GM19025 (cell line): ENCODE data around the gene ZNF423.

ENCODE experiments used
- ATAC-seq: cut with Tn5 transposase; IDR thresholded peaks from one replicate; pipeline ENCODE4 v1.9.1; 2021; ENCODE audit warnings: mild to moderate bottlenecking, low read depth, moderate library complexity; ENCODE audit not compliant: unreplicated experiment

Gene ZNF423

GRCh38 chr16:49760815-49761214 lies 95.1 kb downstream of the ZNF423 start:
- no peak for ATAC-seq

- ATAC-seq: no peak
Measured at GRCh38 chr16:49757559-49758069, 98.3 kb downstream of the ZNF423 start.

GRCh38 chr16:49756775-49757558 lies 98.9 kb downstream of the ZNF423 start:
- ATAC-seq: no peak

DNA sequence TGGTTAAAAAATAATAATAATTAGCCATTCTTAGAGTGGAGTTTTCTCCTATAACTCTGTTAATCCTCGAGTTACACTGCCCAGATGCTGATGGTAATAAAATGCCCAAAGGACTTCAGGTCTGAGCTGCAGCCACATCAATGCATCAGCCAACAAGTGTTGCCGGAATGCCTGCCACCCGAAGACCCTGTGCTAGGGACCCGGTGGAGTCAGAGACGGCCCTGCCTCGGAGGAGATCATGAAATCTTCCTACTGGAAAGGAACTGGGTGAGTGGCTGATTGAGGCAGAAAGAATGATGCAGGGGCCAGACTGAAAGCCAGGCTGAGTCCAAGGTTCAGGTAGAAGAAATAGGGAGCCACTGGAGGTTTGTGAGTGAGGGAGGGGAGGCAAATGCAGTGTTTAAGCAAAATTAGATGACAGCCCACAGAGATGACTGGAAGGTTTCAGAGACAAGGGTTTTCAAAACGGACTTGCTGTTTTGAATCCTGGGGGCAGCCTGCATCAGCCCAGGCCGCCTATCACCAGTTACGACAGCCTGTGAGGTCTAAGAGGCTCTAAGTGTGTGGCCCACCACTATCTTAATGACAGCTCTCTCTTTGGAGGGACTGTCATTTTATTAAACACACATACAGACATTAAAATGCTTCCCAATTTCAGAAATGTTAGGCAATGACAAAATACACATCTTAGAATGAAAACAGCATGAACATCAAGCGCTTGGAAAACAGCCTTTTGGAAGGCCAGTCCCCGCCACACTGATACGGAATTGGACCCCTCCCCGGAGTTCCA lies 100.0 kb downstream of the ZNF423 start:
- no peak for ATAC-seq

GRCh38 chr16:49755313-49755620 lies 100.6 kb downstream of the ZNF423 start:
- no peak for ATAC-seq

GRCh38 chr16:49754495-49755312 lies 101.2 kb downstream of the ZNF423 start:
- no peak for ATAC-seq

- ATAC-seq: no peak
Measured at GRCh38 chr16:49750341-49751000, 105.4 kb downstream of the ZNF423 start.

DNA sequence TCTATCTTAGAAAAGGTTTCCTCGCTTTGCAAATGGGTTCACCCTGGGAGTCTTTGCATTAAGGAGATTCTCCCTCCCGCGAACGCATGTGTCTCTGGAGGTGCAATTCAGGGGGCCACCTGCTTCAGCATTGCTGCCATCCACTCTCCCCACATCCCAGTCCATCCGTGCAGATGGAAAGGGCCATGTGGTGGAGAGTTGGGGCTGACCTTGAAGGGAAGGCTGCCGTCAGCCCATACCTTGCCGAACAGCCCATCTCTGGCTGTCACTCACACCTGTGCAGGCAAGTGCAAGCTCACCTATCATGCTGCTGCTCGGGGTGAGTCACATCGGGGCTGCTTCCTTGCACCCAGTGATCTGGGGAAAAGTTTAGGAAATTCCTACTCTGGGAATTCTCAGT lies 106.1 kb downstream of the ZNF423 start:
- no peak for ATAC-seq

DNA sequence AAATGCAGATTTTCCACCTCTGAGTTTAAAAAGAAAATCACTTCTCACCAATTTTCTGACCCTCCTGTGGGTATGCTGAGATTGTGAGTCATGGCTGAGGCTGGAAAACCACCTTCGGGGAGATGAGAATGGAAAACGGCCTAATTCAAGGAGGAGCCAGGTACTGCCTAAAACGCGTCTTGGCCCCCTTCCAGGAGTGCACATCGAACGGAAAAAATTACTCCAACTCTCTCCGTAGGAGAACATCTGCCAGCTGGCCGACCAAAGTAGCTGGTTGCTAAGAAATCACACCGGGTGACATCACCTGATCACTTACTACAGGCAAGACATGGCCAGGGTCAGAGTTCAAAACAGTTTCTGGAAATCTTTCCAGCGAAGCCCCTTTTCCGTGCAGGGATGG lies 107.6 kb downstream of the ZNF423 start:
- no peak for ATAC-seq

DNA sequence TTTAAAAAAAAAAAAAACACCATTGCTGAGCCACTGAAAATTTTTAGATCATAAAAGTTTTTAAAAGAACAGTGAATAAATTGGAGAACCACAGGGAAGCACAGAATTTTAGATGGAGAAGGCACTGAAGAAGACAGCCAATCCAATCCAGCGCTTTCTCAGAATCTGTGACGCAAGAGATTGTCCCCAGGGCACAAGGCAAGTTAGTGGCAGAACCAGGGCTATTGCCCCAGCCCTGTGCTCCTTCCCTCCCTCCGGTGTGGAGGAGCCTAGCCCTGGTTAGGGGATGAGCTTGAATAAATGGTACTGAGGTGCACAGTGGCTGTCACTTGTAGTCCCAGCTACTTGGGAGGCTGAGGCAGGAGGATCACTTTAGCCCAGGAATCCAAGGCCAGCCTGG lies 108.3 kb downstream of the ZNF423 start:
- no peak for ATAC-seq

DNA sequence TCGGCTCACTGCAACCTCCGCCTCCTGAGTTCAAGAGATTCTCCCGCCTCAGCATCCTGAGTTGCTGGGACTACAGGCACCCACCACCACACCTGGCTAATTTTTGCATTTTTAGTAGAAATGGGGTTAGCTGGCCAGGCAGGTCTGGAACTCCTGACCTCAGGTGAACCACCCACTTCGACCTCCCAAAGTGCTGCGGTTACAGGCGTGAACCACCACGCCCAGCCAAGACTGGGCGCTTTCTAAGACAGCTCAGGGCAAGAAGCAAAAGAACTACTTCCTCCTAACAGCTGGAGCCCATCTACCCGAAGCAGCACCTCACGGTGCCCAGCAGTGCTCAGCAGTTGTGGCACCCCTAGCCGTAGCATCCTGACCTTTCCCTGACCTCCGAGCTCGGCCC lies 109.4 kb downstream of the ZNF423 start:
- ATAC-seq: no peak

- no peak for ATAC-seq
Measured at GRCh38 chr16:49745311-49745747, 110.6 kb downstream of the ZNF423 start.

DNA sequence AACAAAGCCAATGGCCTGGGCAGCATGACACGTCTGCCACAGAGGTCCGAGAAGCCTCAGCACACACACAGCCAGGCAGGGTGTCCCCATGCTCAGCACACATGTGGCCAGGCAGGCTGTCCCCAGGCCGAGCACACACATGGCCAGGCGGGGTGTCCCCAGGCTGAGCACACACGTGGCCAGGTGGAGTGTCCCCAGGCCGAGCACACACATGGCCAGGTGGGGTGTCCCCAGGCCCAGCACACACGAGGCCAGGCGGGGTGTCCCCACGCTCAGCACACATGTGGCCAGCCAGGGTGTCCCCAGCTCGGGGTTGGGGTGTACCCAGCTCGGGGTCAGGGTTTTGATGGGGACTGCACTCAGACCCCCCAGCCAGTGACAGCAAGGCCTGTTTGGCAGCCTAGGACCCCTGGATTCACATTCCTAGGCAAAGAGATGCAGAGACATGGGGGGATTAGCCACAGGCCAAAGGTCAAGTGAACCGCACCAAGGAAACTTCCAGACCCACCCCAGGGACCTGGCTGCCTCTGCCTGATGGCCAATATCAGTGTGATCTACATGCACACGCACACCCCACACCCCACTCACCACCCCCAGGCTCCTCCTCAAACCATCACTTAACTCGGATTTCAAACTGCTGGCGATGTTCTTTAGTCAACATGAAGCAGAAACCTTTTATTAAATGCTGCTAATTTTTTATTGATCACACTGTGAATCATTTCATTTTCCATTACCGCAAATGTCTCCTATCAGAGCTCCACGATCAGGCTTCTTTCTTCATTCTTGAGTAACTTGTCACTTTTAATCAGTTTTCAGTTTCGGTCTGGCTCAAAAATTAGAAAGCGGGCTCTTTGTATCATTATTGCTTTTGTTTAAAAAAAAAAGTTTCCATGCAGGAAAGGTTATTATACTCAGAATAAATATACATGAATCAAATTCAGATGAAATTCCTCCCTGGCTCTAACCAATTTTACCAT lies 111.4 kb downstream of the ZNF423 start:
- ATAC-seq: no peak

GRCh38 chr16:49743658-49744057 lies 112.3 kb downstream of the ZNF423 start:
- no peak for ATAC-seq

GRCh38 chr16:49743203-49743464 lies 112.8 kb downstream of the ZNF423 start:
- no peak for ATAC-seq

DNA sequence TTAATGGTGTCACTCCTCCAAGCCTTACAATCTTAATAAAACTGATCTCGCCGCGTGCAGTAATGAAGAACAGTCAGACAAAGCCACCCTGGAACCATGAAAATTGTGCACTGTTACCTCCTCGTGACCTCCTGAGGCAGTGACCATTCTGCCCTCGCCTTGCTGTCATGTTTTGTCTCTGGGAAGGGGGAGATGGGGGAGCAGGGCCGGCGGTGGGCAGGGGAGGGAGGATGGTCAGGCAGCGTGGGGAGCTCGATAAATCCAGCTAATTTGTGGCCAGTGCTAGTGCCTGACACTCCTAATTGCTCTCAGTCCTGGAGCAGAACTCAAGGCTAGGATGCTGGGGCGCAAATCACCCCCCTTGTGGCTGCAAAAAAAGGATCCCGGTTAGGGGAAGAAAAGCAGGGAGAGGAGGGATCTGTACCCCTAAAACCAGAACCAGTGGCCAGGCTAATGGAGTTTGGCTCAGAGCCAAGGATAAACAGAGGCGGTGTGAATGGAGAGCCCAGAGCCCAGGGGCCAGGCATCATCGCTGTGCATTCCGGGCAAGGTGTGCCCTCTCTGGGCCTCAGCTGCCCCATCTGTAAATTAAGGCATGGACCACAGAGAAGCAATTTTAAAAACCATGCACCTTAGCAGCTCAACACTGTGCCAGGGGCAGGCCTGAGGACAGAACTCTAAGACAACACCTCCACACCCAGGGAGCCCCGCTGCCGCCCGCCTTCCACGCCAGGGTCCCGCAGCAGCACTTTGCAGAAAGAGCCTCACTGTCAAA lies 113.3 kb downstream of the ZNF423 start:
- no peak for ATAC-seq

GRCh38 chr16:49740256-49740655 lies 115.7 kb downstream of the ZNF423 start:
- ATAC-seq: no peak

DNA sequence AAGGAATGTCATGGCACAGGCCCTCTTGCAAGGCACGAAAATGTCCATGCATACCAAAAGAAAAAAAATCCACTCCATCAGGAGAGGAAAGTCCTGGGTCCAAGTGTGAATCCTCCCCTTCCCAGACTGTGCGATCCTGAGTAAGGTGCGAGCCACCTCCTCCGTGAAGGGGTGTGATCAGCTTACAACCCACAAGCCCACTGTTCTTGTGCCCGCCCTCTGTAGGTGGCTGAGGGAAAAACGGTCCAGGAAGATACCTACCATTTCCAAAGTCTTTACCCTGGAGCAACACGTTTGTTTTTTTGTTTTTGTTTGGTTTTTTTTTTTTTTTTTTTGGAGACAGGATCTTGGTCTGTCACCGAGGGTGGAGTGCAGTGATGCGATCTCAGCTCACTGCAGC lies 116.5 kb downstream of the ZNF423 start:
- ATAC-seq: no peak

DNA sequence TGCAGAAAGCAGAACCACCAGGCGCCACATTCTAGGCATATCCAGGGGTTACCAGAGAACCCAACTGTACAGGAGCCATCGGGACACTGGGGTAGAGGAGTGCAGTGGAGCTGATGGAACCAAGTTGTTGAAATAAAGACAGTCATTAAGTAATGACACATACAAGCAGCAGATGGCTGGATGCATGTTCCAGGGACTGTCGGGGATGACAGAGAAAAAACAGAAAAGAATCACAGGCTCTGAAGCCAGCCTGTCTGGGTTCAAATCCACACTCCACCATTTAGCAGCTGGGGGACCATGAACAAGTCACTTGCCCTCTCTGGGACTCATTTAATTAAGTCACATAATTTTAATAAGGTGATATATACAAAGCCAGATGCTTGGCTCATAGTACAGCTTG lies 117.1 kb downstream of the ZNF423 start:
- no peak for ATAC-seq
